GM12878 (cell line): ENCODE measurements around the gene PRX. TPM values are rescaled to one million over a fixed set of nuclear protein-coding genes. Genes with fewer than 3 reads are reported as not detected.

Experiments
- ATAC-seq: fragments of 200-7000 bp; cut with Tn5 transposase; 3 replicates; pipeline ENCODE4 v1.9.1; 2020; ENCODE audit warnings: mild to moderate bottlenecking, moderate library complexity
- BruUV-seq: library from RNA; stranded (reverse); fragments of 400-500 nt; replicated peaks from 2 replicates; lab custom pipeline; 2021; lab: Mats Ljungman, UMichigan
- CTCF ChIA-PET: fragments of 300-600 bp; sonication (Branson Sonifier 250); formaldehyde crosslinking; extraction: SDS; loops from one replicate; lab custom pipeline; 2021; ENCODE audit warnings: inconsistent platforms; lab: Yijun Ruan, JAX
- POLR2A ChIA-PET: fragments of 350-600 bp; formaldehyde crosslinking; extraction: SDS; loops from one replicate; lab custom pipeline; 2021; ENCODE audit warnings: inconsistent platforms; lab: Charles Lee
- RAD21 ChIA-PET: fragments of 300-600 bp; sonication (Branson Sonifier 250); formaldehyde crosslinking; loops from one replicate; lab custom pipeline; 2023; ENCODE audit warnings: antibody characterized with exemption; ENCODE audit not compliant: unreplicated experiment; lab: Charles Lee
- SMC1A ChIA-PET: fragments of 300-600 bp; sonication (Branson Sonifier 250); formaldehyde crosslinking; loops from one replicate; lab custom pipeline; 2023; ENCODE audit not compliant: unreplicated experiment, uncharacterized antibody; lab: Charles Lee
- DNase-seq: peaks from one replicate; pipeline ENCODE4 v3.0.0-alpha.2; 2011; ENCODE audit warnings: low read depth, low spot score
- FAIRE-seq: peaks from 3 replicates; lab custom pipeline; 2011; peaks lifted over from hg19 to GRCh38; lab: Jason Lieb, UNC
- H2AFZ ChIP-seq: 2 replicates; pipeline ENCODE4 v1.6.0; 2011; ENCODE audit warnings: low read depth, low read length, control low read depth; ENCODE audit not compliant: control insufficient read depth
- H3K27ac ChIP-seq: 2 replicates; pipeline ENCODE4 v1.5.1; 2011; ENCODE audit warnings: control low read depth; ENCODE audit not compliant: control insufficient read depth, insufficient read depth
- H3K27me3 ChIP-seq, 2 experiments: replicated peaks in 1 of 2; 2 replicates each; pipeline versions ENCODE4 v1.6.0 to v1.6.1; 2011; ENCODE audit warnings: low read length in 1 of 2; ENCODE audit not compliant: control insufficient read depth in 2 of 2, insufficient read depth in 2 of 2
- H3K36me3 ChIP-seq, 2 experiments: 2 replicates each; pipeline ENCODE4 v1.5.1; 2011; ENCODE audit warnings: low read length in 1 of 2; ENCODE audit not compliant: control insufficient read depth in 2 of 2, insufficient read depth in 2 of 2
- H3K4me1 ChIP-seq: 2 replicates; pipeline ENCODE4 v1.6.1; 2011; ENCODE audit warnings: mild to moderate bottlenecking, low read length, moderate library complexity, mixed read lengths; ENCODE audit not compliant: control insufficient read depth, insufficient read depth
- H3K4me2 ChIP-seq: 2 replicates; pipeline ENCODE4 v1.6.0; 2011; ENCODE audit warnings: control low read depth; ENCODE audit not compliant: control insufficient read depth, insufficient read depth
- H3K4me3 ChIP-seq: fragments of 200-600 bp; sonication (generic); 2 replicates; pipeline ENCODE4 v1.5.1; 2016
- H3K79me2 ChIP-seq: 2 replicates; pipeline ENCODE4 v1.6.0; 2011; ENCODE audit warnings: low read length; ENCODE audit not compliant: control insufficient read depth, insufficient read depth
- H3K9ac ChIP-seq: 2 replicates; pipeline ENCODE4 v1.8.0; 2011; ENCODE audit warnings: low read length, control low read depth, mixed read lengths; ENCODE audit not compliant: control insufficient read depth, insufficient read depth
- H3K9me3 ChIP-seq: replicated peaks from 3 replicates; pipeline ENCODE4 v1.5.1; 2011; ENCODE audit warnings: mild to moderate bottlenecking, low read length; ENCODE audit not compliant: control insufficient read depth, insufficient read depth
- H4K20me1 ChIP-seq: 2 replicates; pipeline ENCODE4 v1.6.0; 2011; ENCODE audit not compliant: control insufficient read depth, insufficient read depth
- BACH1 ChIP-seq: fragments of 450-650 bp; IDR thresholded peaks from 2 replicates; pipeline ENCODE4 v1.6.1; 2017; ENCODE audit warnings: mild to moderate bottlenecking, borderline replicate concordance
- GATAD2B ChIP-seq: fragments of 450-650 bp; conservative IDR thresholded peaks from 2 replicates; pipeline ENCODE4 v1.6.1; 2017; ENCODE audit warnings: low read depth, mild to moderate bottlenecking, moderate library complexity
- WGBS: methylation state at CpG from one replicate; pipeline ENCODE4 v1.1.6; 2016; ENCODE audit warnings: low lambda C conversion rate; ENCODE audit not compliant: insufficient replicate concordance, insufficient coverage; ENCODE audit errors: missing lambda C conversion rate; 5-methylcytosine and 5-hydroxymethylcytosine counted together
- in situ Hi-C: fragments of 300-500 bp; cut with MboI; formaldehyde crosslinking; loops from 9 replicates; pipeline ENCODE4 v1.14.3; 2018; ENCODE audit warnings: mixed read lengths
- intact Hi-C: fragments of 100-400 bp; cut with micrococcal nuclease; formaldehyde crosslinking; loops from one replicate; pipeline ENCODE4 v1.14.2; 2022; ENCODE audit not compliant: unreplicated experiment
- polyA plus RNA-seq, 11 experiments: library from polyadenylated mRNA; depleted of rRNA in 4 of 11; unstranded in 6 of 11; stranded (reverse) in 5 of 11; fragments of >200 nt; fragmentation: Nextera tagmentation in 4 of 11; fragmentation: Illumina TruSeq in 1 of 11; extraction: Ambion mirVana in 4 of 11; extraction: Trizol in 1 of 11; gene quantifications; 1 replicate in 1 of 11; 2 replicates in 10 of 11; pipeline versions ENCODE4 v1.2.1 to v1.2.3, GENCODE V29; 2011 to 2016; ENCODE audit warnings: inconsistent platforms in 2 of 11, missing spikeins in 2 of 11, low read depth in 1 of 11
- total RNA-seq, 4 experiments: library from RNA; depleted of rRNA in 3 of 4; stranded (reverse); fragments of >200 nt in 3 of 4; fragmentation: Illumina TruSeq in 1 of 4; extraction: Trizol in 1 of 4; gene quantifications; 2 replicates each; pipeline versions ENCODE4 v1.2.1 to v1.2.3, GENCODE V29; 2013 to 2021
- TF ChIP-seq, protein P1 (sequence below): IDR thresholded peaks from 2 replicates; pipeline ENCODE4 v1.6.1; 2012; ENCODE audit warnings: mild to moderate bottlenecking, low read depth, low read length
- TF ChIP-seq, protein P2 (sequence below): fragments of 450-650 bp; IDR thresholded peaks from 2 replicates; pipeline ENCODE4 v1.6.1; 2017; ENCODE audit warnings: mild to moderate bottlenecking

PRX gene
- total and polyA plus RNA-seq, 10 of the 15 experiments (the other 5 are each of a cell fraction or from before 2014, with no cell fraction given), result 0.02 to 1.4 (median 0.54) TPM; not detected in 1

DNA sequence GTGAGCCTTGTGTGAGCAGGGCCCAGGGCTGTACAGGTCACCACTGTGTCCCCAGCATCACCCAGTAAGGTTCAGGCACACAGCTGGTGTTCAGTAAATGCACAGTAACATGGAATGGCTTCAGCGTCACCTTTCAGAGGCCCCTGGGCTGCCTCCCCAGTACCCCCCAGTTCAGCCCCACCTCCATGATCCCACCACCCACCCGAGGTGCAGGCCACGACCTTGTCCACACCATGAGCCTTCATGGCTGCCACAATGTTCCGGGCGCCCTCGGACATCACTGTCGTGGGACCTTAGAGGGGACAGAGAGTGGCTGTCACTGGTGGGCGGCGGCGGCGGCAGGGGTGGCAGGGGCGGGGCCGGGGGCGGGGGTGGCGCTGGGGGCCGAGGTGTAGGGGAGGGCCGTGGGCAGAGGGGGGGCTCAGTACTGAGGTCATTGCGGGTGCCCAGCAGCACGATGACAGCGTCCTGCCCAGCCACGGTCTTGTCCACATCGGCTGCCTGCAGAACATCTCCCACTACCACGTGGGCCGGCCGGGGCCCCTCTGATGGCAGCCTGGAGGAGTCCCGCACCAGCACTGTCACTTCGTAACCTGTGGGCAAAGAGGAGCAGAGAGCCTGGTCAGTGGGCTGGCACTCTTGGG is 44.9 kb upstream of the PRX start:
- no peaks in the 10 kb centered on the region for H3K27me3 ChIP-seq
- SMC1A ChIA-PET, result no interaction called here

More for the DNA sequence above, 44.9 kb upstream of the PRX start:
- Histone ChIP-seq H3K4me3 (no peak overlapping the region), H3K27ac (no peak overlapping the region), H4K20me1 (no peaks in the 10 kb centered on the region), H3K79me2 (no peaks in the 10 kb centered on the region), H3K9ac (no peak overlapping the region), H3K9me3 (no peaks in the 10 kb centered on the region), H2AFZ (no peak overlapping the region), H3K4me1 (peaks cover 14% of the 10 kb centered on the region), H3K36me3 (no peaks in the 10 kb centered on the region), H3K4me2 (no peak overlapping the region)
- no peak for ATAC-seq
- TF ChIP-seq, protein P1, sequence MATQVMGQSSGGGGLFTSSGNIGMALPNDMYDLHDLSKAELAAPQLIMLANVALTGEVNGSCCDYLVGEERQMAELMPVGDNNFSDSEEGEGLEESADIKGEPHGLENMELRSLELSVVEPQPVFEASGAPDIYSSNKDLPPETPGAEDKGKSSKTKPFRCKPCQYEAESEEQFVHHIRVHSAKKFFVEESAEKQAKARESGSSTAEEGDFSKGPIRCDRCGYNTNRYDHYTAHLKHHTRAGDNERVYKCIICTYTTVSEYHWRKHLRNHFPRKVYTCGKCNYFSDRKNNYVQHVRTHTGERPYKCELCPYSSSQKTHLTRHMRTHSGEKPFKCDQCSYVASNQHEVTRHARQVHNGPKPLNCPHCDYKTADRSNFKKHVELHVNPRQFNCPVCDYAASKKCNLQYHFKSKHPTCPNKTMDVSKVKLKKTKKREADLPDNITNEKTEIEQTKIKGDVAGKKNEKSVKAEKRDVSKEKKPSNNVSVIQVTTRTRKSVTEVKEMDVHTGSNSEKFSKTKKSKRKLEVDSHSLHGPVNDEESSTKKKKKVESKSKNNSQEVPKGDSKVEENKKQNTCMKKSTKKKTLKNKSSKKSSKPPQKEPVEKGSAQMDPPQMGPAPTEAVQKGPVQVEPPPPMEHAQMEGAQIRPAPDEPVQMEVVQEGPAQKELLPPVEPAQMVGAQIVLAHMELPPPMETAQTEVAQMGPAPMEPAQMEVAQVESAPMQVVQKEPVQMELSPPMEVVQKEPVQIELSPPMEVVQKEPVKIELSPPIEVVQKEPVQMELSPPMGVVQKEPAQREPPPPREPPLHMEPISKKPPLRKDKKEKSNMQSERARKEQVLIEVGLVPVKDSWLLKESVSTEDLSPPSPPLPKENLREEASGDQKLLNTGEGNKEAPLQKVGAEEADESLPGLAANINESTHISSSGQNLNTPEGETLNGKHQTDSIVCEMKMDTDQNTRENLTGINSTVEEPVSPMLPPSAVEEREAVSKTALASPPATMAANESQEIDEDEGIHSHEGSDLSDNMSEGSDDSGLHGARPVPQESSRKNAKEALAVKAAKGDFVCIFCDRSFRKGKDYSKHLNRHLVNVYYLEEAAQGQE, result no peak
- TF ChIP-seq, protein P2, sequence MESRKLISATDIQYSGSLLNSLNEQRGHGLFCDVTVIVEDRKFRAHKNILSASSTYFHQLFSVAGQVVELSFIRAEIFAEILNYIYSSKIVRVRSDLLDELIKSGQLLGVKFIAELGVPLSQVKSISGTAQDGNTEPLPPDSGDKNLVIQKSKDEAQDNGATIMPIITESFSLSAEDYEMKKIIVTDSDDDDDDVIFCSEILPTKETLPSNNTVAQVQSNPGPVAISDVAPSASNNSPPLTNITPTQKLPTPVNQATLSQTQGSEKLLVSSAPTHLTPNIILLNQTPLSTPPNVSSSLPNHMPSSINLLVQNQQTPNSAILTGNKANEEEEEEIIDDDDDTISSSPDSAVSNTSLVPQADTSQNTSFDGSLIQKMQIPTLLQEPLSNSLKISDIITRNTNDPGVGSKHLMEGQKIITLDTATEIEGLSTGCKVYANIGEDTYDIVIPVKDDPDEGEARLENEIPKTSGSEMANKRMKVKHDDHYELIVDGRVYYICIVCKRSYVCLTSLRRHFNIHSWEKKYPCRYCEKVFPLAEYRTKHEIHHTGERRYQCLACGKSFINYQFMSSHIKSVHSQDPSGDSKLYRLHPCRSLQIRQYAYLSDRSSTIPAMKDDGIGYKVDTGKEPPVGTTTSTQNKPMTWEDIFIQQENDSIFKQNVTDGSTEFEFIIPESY, result no peak
- TF ChIP-seq GATAD2B (no peak), BACH1 (no peak)
- ChIA-PET RAD21 (interaction anchor here (1.1 kb wide), 1 partner anchor 153 kb away, joined by 3 read pairs; no protein-coding TSS in a partner anchor), CTCF (interaction anchor here (2.2 kb wide), 1 partner anchor 153 kb away, joined by 7 read pairs; no protein-coding TSS in a partner anchor), POLR2A (interaction anchor here (2.1 kb wide), 1 partner anchor 8 kb away, joined by 10 read pairs; the partner anchor contains the start of gene BLVRB)
- FAIRE-seq, result no peak
- DNase-seq, result no peak
- in situ Hi-C loops (no loop called here), intact Hi-C loops (no loop called here)
- 89% methylated on average over 25 of the region's 27 CpGs for WGBS
- no TSS peak for BruUV-seq
